Esophagus (tissue), 2 donors: ENCODE data around the gene ZNF91. TPM values are rescaled to one million over a fixed set of nuclear protein-coding genes. Genes with fewer than 3 reads are reported as not detected.
"Not testable (repeated sequence)": the region's sequence is repeated elsewhere in the genome, so short reads cannot be mapped to it uniquely, and the experiment has no call there.

Source experiments
- H3K27ac ChIP-seq, 2 donors: one replicate each; pipeline ENCODE4 v1.5.1; 2013; ENCODE audit warnings: low read depth in 2 of 2, mild to moderate bottlenecking in 2 of 2, inconsistent platforms in 1 of 2, low read length in 1 of 2, moderate library complexity in 1 of 2
- H3K27me3 ChIP-seq, 2 donors: one replicate each; pipeline ENCODE4 v1.6.1; 2013; ENCODE audit warnings: low read length in 2 of 2, control low read depth in 1 of 2, mild to moderate bottlenecking in 1 of 2; ENCODE audit not compliant: insufficient read depth in 2 of 2, control insufficient read depth in 1 of 2
- H3K36me3 ChIP-seq, 2 donors: one replicate each; pipeline ENCODE4 v1.6.1; 2013; ENCODE audit warnings: low read length in 1 of 2; ENCODE audit not compliant: control insufficient read depth in 2 of 2, insufficient read depth in 2 of 2
- H3K4me1 ChIP-seq, 2 donors: one replicate each; pipeline ENCODE4 v1.6.1; 2013; ENCODE audit warnings: low read length in 1 of 2; ENCODE audit not compliant: control insufficient read depth in 2 of 2, insufficient read depth in 2 of 2
- H3K4me3 ChIP-seq, 2 donors: one replicate each; pipeline ENCODE4 v1.5.1; 2013; ENCODE audit warnings: low read length in 2 of 2, mild to moderate bottlenecking in 2 of 2, low read depth in 1 of 2, moderate library complexity in 1 of 2
- H3K9me3 ChIP-seq, 2 donors: one replicate each; pipeline ENCODE4 v1.6.1; 2013; ENCODE audit warnings: mild to moderate bottlenecking in 2 of 2, low read depth in 1 of 2, low read length in 1 of 2, moderate library complexity in 1 of 2; ENCODE audit not compliant: control insufficient read depth in 2 of 2, insufficient read depth in 1 of 2
- WGBS, 2 donors: extraction: QIAGEN DNeasy Blood & Tissue Kit; methylation state at CpG; one replicate each; pipeline ENCODE4 v1.1.7; 2013; 5-methylcytosine and 5-hydroxymethylcytosine counted together
- polyA plus RNA-seq, 2 donors: library from polyadenylated mRNA; stranded (reverse); fragments of 200-250 nt; gene quantifications; one replicate each; pipeline ENCODE4 v1.2.3, GENCODE V29; 2013
- donor health status: healthy with polysubstance abuse.
- donor health status: Bipolar disorder and iron deficiency.

ZNF91 gene
- polyA plus RNA-seq, 2 donors: 6.0 to 11.9 TPM

GRCh38 chr19:23289966-23290365 is 105.3 kb downstream of the ZNF91 start:
- H3K4me1 ChIP-seq, H3K27ac ChIP-seq, H3K27me3 ChIP-seq, H3K9me3 ChIP-seq, H3K4me3 ChIP-seq, H3K36me3 ChIP-seq: not testable (repeated sequence)
- 96 to 98% methylated on average over 26 of the region's 26 CpGs for WGBS, 2 donors

Other genes starting within 250 kb of the ZNF91 start
- gene ZNF724, start 145.1 kb downstream of the ZNF91 start, polyA plus RNA-seq: 1 to 10 TPM in 1 of 2 donors, under 1 TPM in 1; 0.52 to 1.3 TPM